Spleen (tissue), 11 donors: ENCODE measurements around the gene DACH1. TPM values are rescaled to one million over a fixed set of nuclear protein-coding genes. Genes with fewer than 3 reads are reported as not detected.

Experiments
- DNase-seq: peaks from one replicate; pipeline ENCODE4 v3.0.0-alpha.2; 2020
- H3K27ac ChIP-seq, 8 donors: fragments of 200-600 bp; sonication (generic) in 7 of 8; 1 replicate in 4 of 8; 2 replicates in 4 of 8; pipeline versions ENCODE4 v1.5.0 to v1.8.0; 2016 to 2021; ENCODE audit warnings: inconsistent platforms in 4 of 8, mild to moderate bottlenecking in 4 of 8, moderate library complexity in 1 of 8
- H3K27me3 ChIP-seq, 7 donors: fragments of 200-600 bp; sonication (generic) in 6 of 7; replicated peaks in 1 of 7; 1 replicate in 4 of 7; 2 replicates in 3 of 7; pipeline versions ENCODE4 v1.5.0 to v1.8.0; 2016 to 2021; ENCODE audit warnings: inconsistent platforms in 3 of 7, mild to moderate bottlenecking in 1 of 7
- H3K36me3 ChIP-seq, 6 donors: fragments of 200-600 bp; sonication (generic) in 5 of 6; 1 replicate in 4 of 6; 2 replicates in 2 of 6; pipeline versions ENCODE4 v1.5.0 to v1.8.0; 2016 to 2021; ENCODE audit warnings: inconsistent platforms in 2 of 6
- H3K4me1 ChIP-seq, 6 donors: fragments of 200-600 bp; sonication (generic) in 5 of 6; 1 replicate in 3 of 6; 2 replicates in 3 of 6; pipeline versions ENCODE4 v1.5.0 to v1.8.0; 2016 to 2021; ENCODE audit warnings: inconsistent platforms in 3 of 6
- H3K4me3 ChIP-seq, 8 donors: fragments of 200-600 bp; sonication (generic) in 7 of 8; 1 replicate in 4 of 8; 2 replicates in 4 of 8; pipeline versions ENCODE4 v1.5.0 to v1.8.0; 2016 to 2021; ENCODE audit warnings: inconsistent platforms in 4 of 8, mild to moderate bottlenecking in 4 of 8, moderate library complexity in 2 of 8
- H3K9me3 ChIP-seq, 8 donors: fragments of 200-600 bp; sonication (generic) in 7 of 8; 1 replicate in 4 of 8; 2 replicates in 4 of 8; pipeline versions ENCODE4 v1.5.0 to v1.8.0; 2016 to 2021; ENCODE audit warnings: inconsistent platforms in 4 of 8
- POLR2A ChIP-seq, 3 donors: fragments of 450-650 bp; IDR thresholded peaks; one replicate each; pipeline ENCODE4 v1.5.1; 2017; ENCODE audit warnings: antibody characterized with exemption in 3 of 3, mild to moderate bottlenecking in 1 of 3
- POLR2AphosphoS5 ChIP-seq, 3 donors: sonication (generic); formaldehyde crosslinking; IDR thresholded peaks; one replicate each; pipeline ENCODE4 v1.5.1; 2017; ENCODE audit warnings: antibody characterized with exemption in 3 of 3
- WGBS, 5 donors: extraction: QIAGEN DNeasy Blood & Tissue Kit in 3 of 5; methylation state at CpG; one replicate each; pipeline versions ENCODE4 v1.1.5 to v1.1.7; 2013 to 2018; 5-methylcytosine and 5-hydroxymethylcytosine counted together
- intact Hi-C: fragments of 100-400 bp; cut with DNase I; formaldehyde crosslinking; loops from one replicate; pipeline ENCODE4 v1.15.0; 2023; ENCODE audit warnings: low total_unique reads
- polyA plus RNA-seq, 3 donors: library from polyadenylated mRNA; stranded (reverse); fragments of 200-250 nt; gene quantifications; one replicate each; pipeline ENCODE4 v1.2.1, GENCODE V29; 2013
- total RNA-seq, 7 donors: library from RNA; depleted of rRNA in 3 of 7; stranded (reverse); fragments of >200 nt in 3 of 7; fragmentation: NEBNext Ultra II Directional in 4 of 7; extraction: Animal tissue kit (Norgen Biotek cat#: 25700) in 4 of 7; gene quantifications; one replicate each; pipeline versions ENCODE4 v1.1.0 to v1.2.1, GENCODE V29; 2016 to 2021
- TF ChIP-seq, protein P1 (sequence below), 11 experiments: fragments of 200-600 bp in 7 of 11; fragments of 450-650 bp in 4 of 11; sonication (generic) in 4 of 11; IDR thresholded peaks in 8 of 11; conservative IDR thresholded peaks in 3 of 11; 1 replicate in 7 of 11; 2 replicates in 4 of 11; pipeline versions ENCODE4 v1.4.0 to v1.8.0; 2016 to 2021; ENCODE audit warnings: antibody characterized with exemption in 11 of 11, inconsistent platforms in 4 of 11, mild to moderate bottlenecking in 1 of 11
- donor health status: healthy with polysubstance abuse.
- donor health status: DM: no; HTN: no; CAD: no; lungs with moderate emphysema.
- donor health status: DM: no; HTN: no; CAD: no.
- donor health status: Bipolar disorder and iron deficiency.
- donor health status: healthy.
- donor health status: DM: no; HTN: no; CAD: no.
- donor health status: DM: yes; HTN: yes; CAD: no.

DACH1 gene
- total and polyA plus RNA-seq, 10 donors, result 0.80 to 18.9 (median 11.4) TPM

DNA sequence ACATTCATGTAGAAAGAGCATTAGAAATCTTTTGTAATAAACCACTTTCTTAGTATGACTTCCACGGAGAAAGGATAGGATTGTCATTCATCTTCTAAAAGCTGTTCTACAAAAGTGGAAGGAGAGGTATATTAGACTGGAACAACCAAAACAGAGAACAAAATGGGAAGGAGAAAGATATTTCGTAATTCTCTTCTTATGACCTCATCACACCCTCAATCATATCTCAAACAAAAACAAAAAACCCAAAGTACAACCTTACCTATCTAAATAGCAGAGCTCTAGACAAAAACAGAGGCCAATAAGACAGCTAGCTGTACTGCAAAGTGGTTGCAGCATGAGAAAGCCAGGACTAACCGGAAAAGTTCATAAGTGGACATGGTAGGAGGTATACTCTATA, 46.3 kb downstream of the DACH1 start:
- TF ChIP-seq POLR2AphosphoS5 (IDR thresholded peaks at IDR 0.05) (no peak), POLR2A (IDR thresholded peaks at IDR 0.05) (no peak)
- TF ChIP-seq, protein P1, sequence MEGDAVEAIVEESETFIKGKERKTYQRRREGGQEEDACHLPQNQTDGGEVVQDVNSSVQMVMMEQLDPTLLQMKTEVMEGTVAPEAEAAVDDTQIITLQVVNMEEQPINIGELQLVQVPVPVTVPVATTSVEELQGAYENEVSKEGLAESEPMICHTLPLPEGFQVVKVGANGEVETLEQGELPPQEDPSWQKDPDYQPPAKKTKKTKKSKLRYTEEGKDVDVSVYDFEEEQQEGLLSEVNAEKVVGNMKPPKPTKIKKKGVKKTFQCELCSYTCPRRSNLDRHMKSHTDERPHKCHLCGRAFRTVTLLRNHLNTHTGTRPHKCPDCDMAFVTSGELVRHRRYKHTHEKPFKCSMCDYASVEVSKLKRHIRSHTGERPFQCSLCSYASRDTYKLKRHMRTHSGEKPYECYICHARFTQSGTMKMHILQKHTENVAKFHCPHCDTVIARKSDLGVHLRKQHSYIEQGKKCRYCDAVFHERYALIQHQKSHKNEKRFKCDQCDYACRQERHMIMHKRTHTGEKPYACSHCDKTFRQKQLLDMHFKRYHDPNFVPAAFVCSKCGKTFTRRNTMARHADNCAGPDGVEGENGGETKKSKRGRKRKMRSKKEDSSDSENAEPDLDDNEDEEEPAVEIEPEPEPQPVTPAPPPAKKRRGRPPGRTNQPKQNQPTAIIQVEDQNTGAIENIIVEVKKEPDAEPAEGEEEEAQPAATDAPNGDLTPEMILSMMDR (IDR thresholded peaks at IDR 0.05 in 8 of 11, conservative IDR thresholded peaks at IDR 0.05 in 3 of 11), result no peak
- 65 to 88% (median 71%) methylated on average over 3 of the region's 3 CpGs for WGBS, 5 donors
- H3K27ac ChIP-seq, result peak overlapping the region in 2 of 8 donors; percentile 65 to 66
- intact Hi-C loops, result no loop called here
- H3K4me3 ChIP-seq, result no peak overlapping the region
- no peaks in the 10 kb centered on the region for H3K27me3 ChIP-seq
- DNase-seq, result no peak
- no peaks in the 10 kb centered on the region for H3K9me3 ChIP-seq
- no peaks in the 10 kb centered on the region for H3K36me3 ChIP-seq
- H3K4me1 ChIP-seq, result no peaks in the 10 kb centered on the region

DNA sequence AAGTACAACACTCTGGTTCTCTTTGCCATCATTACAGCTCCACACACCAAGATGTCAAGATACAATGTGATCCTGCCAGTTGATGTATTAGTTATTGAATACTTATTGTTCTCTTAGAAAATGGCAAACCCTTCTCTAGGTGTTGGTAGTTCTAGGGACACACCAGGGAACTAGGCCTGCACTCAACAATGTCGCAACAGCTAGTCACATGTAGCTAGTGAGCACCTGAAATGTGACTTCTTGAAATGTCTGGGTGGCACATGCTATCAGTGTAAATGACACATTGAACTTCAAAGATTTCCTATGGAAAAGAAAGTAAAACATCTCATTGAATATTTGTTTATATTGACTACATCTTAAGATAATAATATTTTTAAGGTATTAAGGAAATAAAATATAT, 49.7 kb downstream of the DACH1 start:
- Histone ChIP-seq H3K27me3 (no peaks in the 10 kb centered on the region), H3K27ac (no peak overlapping the region), H3K4me1 (no peaks in the 10 kb centered on the region), H3K36me3 (no peaks in the 10 kb centered on the region), H3K9me3 (no peaks in the 10 kb centered on the region), H3K4me3 (no peak overlapping the region)
- no peak for DNase-seq
- intact Hi-C loops, result no loop called here
- TF ChIP-seq, protein P1 (IDR thresholded peaks at IDR 0.05 in 8 of 11, conservative IDR thresholded peaks at IDR 0.05 in 3 of 11), result no peak
- WGBS, 5 donors, result 91 to 100% (median 96%) methylated on average over 1 of the region's 1 CpG

DNA sequence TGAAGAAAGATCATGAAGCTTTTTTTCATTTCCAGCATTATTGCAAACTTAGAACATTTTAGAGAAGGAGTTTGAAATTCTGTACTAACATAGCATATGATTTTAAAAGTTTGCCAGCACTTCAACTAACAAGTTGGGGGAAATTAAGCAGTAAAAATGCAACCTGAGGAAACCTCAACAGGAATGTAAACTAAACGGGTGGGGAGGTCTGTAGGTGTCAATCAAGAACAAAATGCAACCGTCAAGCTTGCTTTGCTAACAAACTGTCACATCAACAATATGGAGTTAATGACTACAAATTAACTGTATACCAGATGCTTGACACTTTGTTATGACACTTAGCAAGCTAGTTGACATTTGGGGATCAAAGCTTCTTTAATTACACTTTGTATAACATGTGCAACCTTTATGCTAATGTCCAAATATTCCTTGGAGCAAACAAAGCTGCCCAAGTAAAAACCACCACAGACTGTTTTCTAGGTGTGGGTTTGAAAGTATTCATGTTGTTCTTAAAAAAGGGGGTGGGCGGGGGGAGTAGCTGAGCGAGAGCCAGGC, 52.1 kb downstream of the DACH1 start:
- H3K27ac ChIP-seq, result no peak overlapping the region
- 51 to 63% (median 60%) methylated on average over 4 of the region's 4 CpGs for WGBS, 5 donors
- H3K9me3 ChIP-seq, result no peaks in the 10 kb centered on the region
- TF ChIP-seq, protein P1 (IDR thresholded peaks at IDR 0.05 in 8 of 11, conservative IDR thresholded peaks at IDR 0.05 in 3 of 11), result no peak
- TF ChIP-seq POLR2A (IDR thresholded peaks at IDR 0.05), result no peak
- no peak for TF ChIP-seq POLR2AphosphoS5 (IDR thresholded peaks at IDR 0.05)
- H3K27me3 ChIP-seq, result no peaks in the 10 kb centered on the region
- H3K4me1 ChIP-seq, result no peaks in the 10 kb centered on the region
- intact Hi-C loops, result no loop called here
- no peak for DNase-seq
- H3K36me3 ChIP-seq, result no peaks in the 10 kb centered on the region
- no peak overlapping the region for H3K4me3 ChIP-seq

DNA sequence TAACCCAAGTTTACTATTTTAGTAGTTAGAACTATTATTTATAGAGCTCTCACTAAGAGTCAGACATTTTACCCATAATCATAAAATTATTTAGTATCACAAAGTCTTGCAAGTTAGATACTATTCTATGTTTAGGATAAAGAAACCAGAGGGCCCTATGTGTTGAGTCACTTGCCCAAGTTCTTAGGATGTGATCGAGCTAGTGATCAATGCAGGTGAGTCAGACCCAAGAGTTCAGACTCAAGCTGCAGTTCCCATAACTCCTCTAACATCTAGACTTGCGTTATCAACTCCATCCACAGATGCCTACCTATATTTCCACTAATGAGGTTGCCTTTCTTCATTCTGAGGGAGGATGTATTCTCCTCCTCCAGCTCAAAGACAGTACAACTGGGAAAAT, 53.8 kb downstream of the DACH1 start:
- Histone ChIP-seq H3K4me1 (no peaks in the 10 kb centered on the region), H3K27ac (no peak overlapping the region), H3K9me3 (no peaks in the 10 kb centered on the region), H3K36me3 (no peaks in the 10 kb centered on the region), H3K27me3 (no peaks in the 10 kb centered on the region), H3K4me3 (no peak overlapping the region)
- no peak for DNase-seq
- intact Hi-C loops, result no loop called here
- TF ChIP-seq, protein P1 (IDR thresholded peaks at IDR 0.05 in 8 of 11, conservative IDR thresholded peaks at IDR 0.05 in 3 of 11), result no peak
- TF ChIP-seq POLR2A (IDR thresholded peaks at IDR 0.05) (no peak), POLR2AphosphoS5 (IDR thresholded peaks at IDR 0.05) (no peak)
- WGBS, 5 donors, result 77 to 95% (median 89%) methylated on average over 2 of the region's 2 CpGs
